HG03565 (cell line): Measurements from ENCODE around the gene CMTR2.

ENCODE experiments used
- ATAC-seq: cut with Tn5 transposase; IDR thresholded peaks from one replicate; pipeline ENCODE4 v1.9.1; 2021; ENCODE audit warnings: mild to moderate bottlenecking, moderate library complexity; ENCODE audit not compliant: unreplicated experiment

CMTR2 gene

DNA sequence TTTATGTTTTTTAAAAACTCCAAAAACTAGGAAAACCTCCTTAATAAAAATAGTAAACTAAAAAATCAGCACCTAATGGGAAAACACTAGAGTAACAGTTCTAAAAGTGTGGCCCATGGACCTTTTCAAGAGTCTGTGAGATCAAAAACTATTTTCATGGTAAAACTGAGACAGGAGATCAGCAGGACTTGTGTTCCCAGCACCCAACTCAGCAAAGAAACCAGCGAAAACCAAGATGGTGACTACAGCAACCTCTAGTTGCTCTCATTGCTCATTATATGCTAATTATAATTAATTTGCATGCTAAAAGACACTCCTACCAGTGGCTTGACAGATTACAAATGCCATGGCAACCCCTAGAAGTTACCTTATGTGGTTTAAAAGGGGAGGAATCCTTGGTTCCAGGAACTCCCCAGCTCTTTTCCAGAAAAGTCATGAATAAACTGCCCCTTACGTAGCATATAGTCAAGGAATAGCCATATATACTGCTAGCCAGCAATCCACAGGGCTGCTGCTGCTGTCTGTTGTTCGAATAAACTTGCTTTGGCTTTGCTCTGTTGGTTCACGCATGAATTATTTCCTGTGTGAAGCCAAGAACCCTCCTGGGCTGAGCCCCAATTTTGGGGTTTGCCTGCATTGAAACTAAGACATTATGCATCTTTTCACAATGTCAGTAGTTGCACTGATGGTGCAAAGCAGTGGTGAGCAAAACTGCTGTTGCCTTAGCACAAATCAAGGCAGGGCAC lies 12.4 kb downstream of the CMTR2 start:
- no peak for ATAC-seq

GRCh38 chr16:71273384-71273783 lies 15.8 kb downstream of the CMTR2 start:
- ATAC-seq, result no peak

DNA sequence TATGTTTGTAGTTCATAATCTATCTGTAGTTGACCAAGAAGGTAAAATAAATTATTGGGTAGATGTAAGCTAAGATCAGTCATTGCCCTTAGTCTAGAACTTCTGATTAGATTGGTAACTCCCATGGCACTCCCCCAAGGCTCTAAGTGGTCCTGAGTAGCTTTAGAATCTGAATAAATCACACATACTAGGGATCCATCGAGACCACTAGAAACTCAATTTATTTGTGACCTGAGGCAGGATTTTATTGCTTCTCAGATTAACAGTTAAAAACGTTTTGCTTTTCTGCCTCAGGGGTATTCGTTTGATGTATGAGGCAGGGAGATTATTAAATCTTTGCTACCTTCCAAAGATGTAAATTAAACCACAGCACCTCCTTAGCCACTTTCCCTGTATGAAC lies 24.9 kb downstream of the CMTR2 start:
- no peak for ATAC-seq

GRCh38 chr16:71263582-71263981 lies 25.6 kb downstream of the CMTR2 start:
- no peak for ATAC-seq

GRCh38 chr16:71262391-71262790 lies 26.8 kb downstream of the CMTR2 start:
- no peak for ATAC-seq

DNA sequence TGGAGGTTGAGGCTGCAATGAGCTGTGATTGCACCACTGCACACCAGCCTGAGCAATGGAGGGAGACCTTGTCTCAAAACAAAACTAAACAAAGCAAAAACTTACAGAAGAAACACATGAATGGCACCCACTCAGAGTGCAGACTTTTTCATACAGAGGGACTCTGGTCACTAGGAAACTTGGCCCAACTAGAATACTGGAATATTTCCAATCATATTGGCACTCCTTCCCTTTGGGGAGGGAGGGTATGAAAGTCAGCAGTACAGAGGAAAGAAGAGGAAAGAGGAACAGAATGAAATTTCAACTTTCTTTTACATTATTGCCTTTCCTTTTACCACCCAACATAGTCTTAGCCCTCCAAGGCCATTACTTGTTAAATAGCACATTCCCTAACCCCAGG lies 28.2 kb downstream of the CMTR2 start:
- ATAC-seq, result no peak

GRCh38 chr16:71259086-71259485 lies 30.1 kb downstream of the CMTR2 start:
- no peak for ATAC-seq

GRCh38 chr16:71258372-71258771 lies 30.8 kb downstream of the CMTR2 start:
- ATAC-seq, result no peak

GRCh38 chr16:71257768-71258167 lies 31.4 kb downstream of the CMTR2 start:
- ATAC-seq, result no peak

- ATAC-seq, result no peak
Measured at GRCh38 chr16:71255721-71256120, 33.5 kb downstream of the CMTR2 start.

DNA sequence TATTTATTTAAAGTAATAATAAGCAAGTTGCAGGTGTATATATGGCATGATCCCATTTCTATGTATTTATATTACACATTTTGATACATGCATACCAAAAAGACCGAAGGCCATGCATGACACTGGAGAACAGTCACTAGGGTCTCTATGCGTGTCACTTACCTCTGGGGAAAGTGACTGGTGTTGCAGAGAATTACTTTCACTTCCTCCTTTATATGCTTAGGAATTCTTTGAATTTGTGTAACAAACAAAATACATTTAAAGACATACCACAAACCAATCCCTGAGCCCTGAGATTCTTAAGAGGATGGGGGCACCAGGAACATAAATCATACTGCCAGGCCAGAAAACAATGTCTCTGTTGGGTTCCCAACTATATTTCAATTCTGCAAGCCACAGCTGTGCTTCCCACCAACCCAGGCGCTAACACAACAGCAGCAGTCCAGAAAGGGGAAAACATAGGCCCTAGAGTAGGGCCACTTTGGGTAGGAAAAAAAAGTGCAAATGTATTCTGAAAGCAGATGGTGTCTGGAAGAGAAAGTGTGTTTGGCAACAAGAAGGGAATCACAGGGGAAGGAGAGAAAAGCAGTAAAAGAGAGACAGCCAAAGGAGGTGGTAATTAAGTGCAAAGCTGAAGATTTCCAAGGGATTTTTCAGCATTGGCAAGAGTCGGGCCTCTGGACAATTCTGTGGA lies 34.2 kb downstream of the CMTR2 start:
- no peak for ATAC-seq

DNA sequence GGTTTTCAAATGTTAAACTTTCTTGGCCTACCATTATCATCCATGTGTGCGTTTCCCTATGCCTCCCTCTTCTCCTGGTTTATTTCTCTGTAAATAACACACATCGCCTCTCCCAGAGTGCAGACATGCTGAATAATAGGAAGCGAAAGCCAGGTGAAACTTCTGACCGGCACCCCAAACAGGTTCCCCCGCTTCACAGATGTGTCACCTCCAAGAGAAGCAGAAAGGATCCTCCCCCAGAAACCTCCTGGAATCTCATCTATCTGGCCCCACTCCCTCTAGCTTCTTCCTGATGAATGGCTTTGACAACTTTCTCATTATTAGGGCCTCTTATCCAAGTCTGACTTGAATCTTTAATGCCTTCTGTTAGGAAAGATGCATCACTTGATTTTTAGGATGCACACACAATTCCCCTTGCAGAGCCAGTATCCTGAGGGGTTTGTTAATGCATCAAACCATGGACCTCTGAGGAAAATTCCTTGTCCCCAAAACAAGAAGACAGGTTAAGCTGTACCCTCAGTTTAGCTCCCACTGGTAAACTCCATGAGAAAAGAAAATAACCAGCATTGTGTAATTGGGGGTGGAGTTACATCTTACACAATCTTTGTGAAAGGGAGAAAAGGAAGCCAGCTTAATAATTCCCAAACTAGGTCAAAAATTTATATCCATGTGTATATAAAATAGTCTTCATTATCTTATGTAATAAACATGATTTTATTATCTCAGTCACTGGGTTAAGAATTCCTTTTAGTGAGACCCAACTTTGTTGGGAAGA lies 38.6 kb downstream of the CMTR2 start:
- no peak for ATAC-seq

GRCh38 chr16:71249399-71249798 lies 39.8 kb downstream of the CMTR2 start:
- no peak for ATAC-seq

DNA sequence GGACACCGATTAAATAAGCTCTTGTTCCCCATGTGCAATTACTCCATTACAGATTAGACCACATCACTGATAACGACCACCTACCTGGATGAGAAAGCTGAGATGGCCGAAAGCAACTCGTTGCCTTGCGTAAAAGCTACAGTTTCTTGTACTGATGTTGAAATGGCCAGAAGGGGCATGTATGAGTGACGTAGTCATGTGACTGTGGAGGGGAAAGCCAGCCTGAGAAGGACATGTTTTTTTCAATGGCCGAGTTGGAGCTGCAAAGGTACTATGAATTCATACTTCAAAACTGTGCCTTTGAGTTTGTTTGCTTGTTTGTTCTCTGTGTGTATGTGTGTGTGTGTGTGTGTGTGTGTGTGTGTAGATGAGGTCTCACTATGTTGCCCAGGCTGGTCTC lies 41.7 kb downstream of the CMTR2 start:
- ATAC-seq, result no peak

DNA sequence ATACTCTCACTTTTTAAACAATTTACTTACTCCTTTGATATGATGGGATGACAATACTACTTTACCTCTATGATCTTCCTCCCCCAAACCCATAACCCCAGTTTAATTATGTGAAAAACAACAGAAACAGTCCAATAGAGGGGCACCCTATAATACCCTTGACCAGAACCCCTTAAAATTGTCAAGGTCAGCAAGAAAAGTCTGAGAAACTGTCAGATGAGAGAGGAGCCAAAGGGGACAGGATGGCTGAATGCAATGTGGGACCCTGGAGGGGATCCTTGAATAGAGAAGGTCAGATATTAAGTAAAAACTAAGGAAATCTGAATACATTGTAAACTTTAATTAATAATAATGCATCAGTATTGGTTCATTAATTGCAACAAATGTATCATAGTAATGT lies 42.9 kb downstream of the CMTR2 start:
- ATAC-seq, result no peak

DNA sequence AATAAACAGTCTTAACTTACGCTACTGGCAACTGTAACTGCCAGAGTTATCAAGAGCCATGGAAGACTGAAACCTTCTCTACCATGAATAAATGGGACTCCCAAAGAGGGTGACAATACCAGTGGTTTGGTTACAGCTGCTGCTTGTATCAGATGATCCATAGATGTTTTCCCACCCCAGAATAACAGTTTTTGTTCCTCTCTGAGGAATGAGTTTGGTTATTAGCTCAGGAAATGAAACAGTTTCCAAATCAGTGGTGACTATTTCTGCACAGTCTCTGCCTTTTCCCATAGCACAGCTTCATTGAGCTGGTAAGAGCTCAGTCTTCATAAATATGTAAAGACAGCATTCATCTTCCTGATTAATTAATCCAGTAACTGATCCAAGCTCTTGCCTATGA lies 44.7 kb downstream of the CMTR2 start:
- no peak for ATAC-seq

DNA sequence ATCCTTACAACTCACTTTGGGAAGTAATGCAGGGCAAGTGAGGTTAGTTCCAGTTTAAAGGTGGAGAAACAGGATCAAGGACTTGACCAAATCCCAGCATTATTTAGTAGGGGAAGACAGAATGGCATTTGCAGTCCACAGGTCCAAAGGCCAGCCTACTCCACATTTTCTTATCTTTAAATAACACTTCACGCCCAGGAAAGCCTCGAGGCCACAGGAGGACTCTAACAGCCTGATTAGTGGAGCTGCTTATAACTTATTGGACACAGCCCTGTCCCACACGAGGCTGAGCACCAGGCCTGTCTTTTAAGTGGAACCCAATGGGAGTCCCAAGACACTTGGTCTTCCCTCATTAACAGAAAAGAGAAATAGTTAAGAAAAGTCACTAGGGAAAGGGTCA lies 46.6 kb downstream of the CMTR2 start:
- no peak for ATAC-seq

DNA sequence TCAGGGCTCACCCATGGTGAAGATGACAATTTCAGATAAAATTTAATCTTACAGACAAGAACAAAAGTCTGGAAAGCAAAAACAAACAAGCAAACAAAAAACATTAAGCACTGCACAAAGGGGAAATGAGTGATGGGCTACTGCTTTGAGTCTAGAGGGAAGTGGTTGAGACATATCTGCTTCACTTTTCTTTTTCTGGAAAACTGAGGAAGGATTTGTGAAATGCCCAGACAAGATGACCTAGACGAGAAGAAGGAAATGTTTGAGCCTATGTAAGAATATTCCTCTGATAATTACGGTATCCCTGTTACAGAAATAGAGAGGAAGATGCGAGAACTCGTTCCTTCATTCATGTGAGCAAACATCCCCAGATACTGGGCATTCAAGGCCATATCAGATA lies 47.2 kb downstream of the CMTR2 start:
- no peak for ATAC-seq
